Naive B cell (primary cell): Measurements from ENCODE around the gene ANKMY1. TPM values are rescaled to one million over a fixed set of nuclear protein-coding genes. Genes with fewer than 3 reads are reported as not detected.

Experiments
- ATAC-seq, 2 donors: fragments of 150-1000 bp; cut with Tn5 transposase; 2 replicates each; pipeline ENCODE4 v1.10.0; 2021; ENCODE audit warnings: low read depth in 2 of 2, mild to moderate bottlenecking in 2 of 2, moderate library complexity in 2 of 2
- DNase-seq: peaks from one replicate; pipeline ENCODE4 v3.0.0; 2022
- H3K27ac Mint-ChIP-seq, 6 donors: one replicate each; pipeline ENCODE4 v1.8.0; 2020 to 2022; ENCODE audit warnings: mild to moderate bottlenecking in 6 of 6, mixed read lengths in 6 of 6, moderate library complexity in 5 of 6, inconsistent platforms in 2 of 6
- H3K27me3 Mint-ChIP-seq, 3 donors: one replicate each; pipeline ENCODE4 v1.8.0; 2021 to 2022; ENCODE audit warnings: mixed read lengths in 3 of 3, mild to moderate bottlenecking in 1 of 3
- H3K36me3 Mint-ChIP-seq, 2 donors: one replicate each; pipeline ENCODE4 v1.8.0; 2020 to 2022; ENCODE audit warnings: mixed read lengths in 2 of 2, inconsistent platforms in 1 of 2, mild to moderate bottlenecking in 1 of 2
- H3K4me1 Mint-ChIP-seq, 3 donors: one replicate each; pipeline ENCODE4 v1.8.0; 2020 to 2022; ENCODE audit warnings: mixed read lengths in 3 of 3, inconsistent platforms in 1 of 3, mild to moderate bottlenecking in 1 of 3, moderate library complexity in 1 of 3
- H3K4me3 Mint-ChIP-seq, 8 donors: one replicate each; pipeline ENCODE4 v1.8.0; 2020 to 2022; ENCODE audit warnings: mild to moderate bottlenecking in 8 of 8, mixed read lengths in 8 of 8, moderate library complexity in 8 of 8, inconsistent platforms in 2 of 8
- H3K9me3 Mint-ChIP-seq, 7 donors: one replicate each; pipeline ENCODE4 v1.8.0; 2020 to 2022; ENCODE audit warnings: mixed read lengths in 7 of 7, mild to moderate bottlenecking in 5 of 7, inconsistent platforms in 2 of 7, moderate library complexity in 1 of 7
- polyA plus RNA-seq, 6 donors: library from polyadenylated mRNA; unstranded; fragments of 300-500 nt; fragmentation: Illumina TruSeq; gene quantifications; one replicate each; pipeline ENCODE4 v1.2.3, GENCODE V29; 2021; ENCODE audit warnings: low read depth in 6 of 6

ANKMY1 gene
- polyA plus RNA-seq, 6 donors from 2014 or later: 5.8 to 21.1 (median 8.9) TPM

DNA sequence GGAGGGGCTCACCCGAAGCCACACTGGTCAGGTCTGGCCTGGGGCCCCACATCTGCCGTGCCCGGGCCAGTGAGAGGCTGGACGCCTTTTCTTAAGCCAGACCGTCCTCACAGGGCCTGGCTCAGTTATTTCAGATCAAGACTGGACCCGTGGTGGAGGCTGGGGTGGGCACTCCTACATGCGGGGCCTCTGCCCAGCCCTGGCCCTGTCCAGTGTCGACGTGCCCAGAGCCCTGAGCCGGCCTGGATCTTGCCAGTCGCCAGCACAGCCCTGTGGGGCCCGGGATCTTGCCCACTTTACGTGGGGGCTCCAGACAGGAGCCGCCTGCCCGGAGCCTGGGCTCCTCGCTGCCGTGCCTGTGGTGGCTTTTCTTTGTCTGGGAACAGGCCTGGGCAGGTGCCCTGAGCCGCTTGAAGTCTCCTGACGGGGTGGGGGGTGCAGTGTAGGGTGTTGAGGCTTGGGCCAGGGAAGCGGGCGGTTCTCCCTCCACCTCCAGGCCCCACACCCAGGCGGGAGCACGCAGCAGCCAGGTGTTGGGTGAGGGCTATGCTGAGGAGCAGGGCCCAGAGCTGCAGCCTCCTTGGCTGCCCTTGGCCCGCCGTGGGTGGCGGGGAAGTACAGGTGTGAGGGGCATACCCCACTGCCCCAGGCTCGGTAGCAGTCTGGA is 116.3 kb downstream of the ANKMY1 start:
- no peak overlapping the region for H3K27ac Mint-ChIP-seq
- H3K36me3 Mint-ChIP-seq: no peaks in the 10 kb centered on the region
- no peaks in the 10 kb centered on the region for H3K9me3 Mint-ChIP-seq
- H3K4me3 Mint-ChIP-seq: no peak overlapping the region
- H3K4me1 Mint-ChIP-seq: peaks cover 12 to 20% (median 13%) of the 10 kb centered on the region in 3 donors
- DNase-seq (no peak), ATAC-seq (no peak)
- peaks cover 0 to 39% (median 20%) of the 10 kb centered on the region in 3 donors for H3K27me3 Mint-ChIP-seq

DNA sequence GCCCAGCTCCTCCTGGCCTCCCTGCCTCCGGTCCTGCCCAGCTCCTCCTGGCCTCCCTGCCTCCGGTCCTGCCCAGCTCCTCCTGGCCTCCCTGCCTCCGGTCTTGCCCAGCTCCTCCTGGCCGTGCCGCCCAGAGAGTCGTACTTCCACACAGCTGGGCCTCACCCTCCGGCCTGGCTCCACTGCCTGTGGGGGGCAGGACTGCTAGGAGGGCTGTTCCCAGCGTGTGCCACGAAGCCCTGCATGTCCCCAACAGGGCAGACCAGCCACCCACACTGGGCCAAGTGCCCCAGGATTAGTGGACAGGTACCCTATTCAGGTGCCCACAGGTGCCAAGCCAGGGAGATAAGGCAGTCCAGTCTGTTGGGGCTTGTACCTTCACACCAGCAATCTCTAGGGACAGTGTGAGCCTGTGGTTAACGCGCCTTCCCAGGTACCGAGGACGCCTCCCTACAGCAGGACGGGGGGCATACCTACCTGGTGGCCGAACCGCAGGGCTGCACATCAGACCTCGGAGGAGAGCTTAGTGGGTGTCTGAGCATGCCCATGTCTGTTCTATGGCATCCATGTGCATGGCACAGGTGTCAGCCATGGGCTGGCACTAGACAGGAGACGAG is 117.0 kb downstream of the ANKMY1 start:
- no peaks in the 10 kb centered on the region for H3K9me3 Mint-ChIP-seq
- H3K36me3 Mint-ChIP-seq: no peaks in the 10 kb centered on the region
- no peak overlapping the region for H3K27ac Mint-ChIP-seq
- peaks cover 0 to 38% (median 20%) of the 10 kb centered on the region in 3 donors for H3K27me3 Mint-ChIP-seq
- ATAC-seq (no peak), DNase-seq (no peak)
- peaks cover 12 to 20% (median 13%) of the 10 kb centered on the region in 3 donors for H3K4me1 Mint-ChIP-seq
- no peak overlapping the region for H3K4me3 Mint-ChIP-seq

DNA sequence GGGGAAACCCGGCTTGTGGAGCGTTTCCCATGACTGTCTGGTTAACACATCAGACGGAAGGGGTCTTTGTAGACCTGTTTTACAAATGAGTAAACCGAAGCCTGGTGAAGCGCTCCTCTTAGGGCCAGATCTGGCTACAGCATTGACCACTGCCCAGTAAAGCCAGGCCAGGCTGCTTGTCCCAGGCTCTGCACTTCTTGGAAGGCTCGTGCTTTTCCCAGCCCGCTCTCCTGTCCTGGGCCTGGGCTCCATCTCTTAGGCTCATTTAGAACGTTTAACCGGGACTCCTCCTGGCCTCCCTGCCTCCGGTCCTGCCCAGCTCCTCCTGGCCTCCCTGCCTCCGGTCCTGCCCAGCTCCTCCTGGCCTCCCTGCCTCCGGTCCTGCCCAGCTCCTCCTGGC is 117.5 kb downstream of the ANKMY1 start:
- H3K4me1 Mint-ChIP-seq: peaks cover 12 to 20% (median 13%) of the 10 kb centered on the region in 3 donors
- H3K27ac Mint-ChIP-seq: no peak overlapping the region
- DNase-seq (no peak), ATAC-seq (no peak)
- no peaks in the 10 kb centered on the region for H3K9me3 Mint-ChIP-seq
- peaks cover 0 to 37% (median 20%) of the 10 kb centered on the region in 3 donors for H3K27me3 Mint-ChIP-seq
- H3K36me3 Mint-ChIP-seq: no peaks in the 10 kb centered on the region
- H3K4me3 Mint-ChIP-seq: peak overlapping the region in 1 of 8 donors; percentile 15

DNA sequence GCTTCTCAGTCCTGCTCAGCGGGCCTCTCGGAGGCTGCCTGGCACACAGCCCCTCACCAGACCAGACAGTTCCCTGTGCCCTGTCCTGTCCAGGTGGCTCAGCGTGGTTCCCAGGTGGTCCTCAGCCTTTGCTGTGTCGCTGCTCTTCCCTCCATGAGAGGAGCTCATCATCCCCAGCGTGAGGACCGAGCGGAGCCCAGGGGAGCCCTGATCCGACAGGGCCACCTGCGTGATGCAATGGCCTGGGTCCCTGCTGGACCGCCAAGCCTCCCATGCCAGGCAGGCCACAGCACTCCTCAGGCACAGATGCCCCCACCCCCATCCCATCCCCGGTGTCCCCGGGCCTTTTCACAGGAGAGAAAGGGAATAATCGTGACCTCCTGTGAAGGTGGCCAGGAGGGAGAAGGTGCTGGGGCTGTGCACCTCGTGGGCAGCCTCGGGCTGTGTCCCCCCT is 118.1 kb downstream of the ANKMY1 start:
- peaks cover 0 to 32% (median 20%) of the 10 kb centered on the region in 3 donors for H3K27me3 Mint-ChIP-seq
- peaks cover 8 to 20% (median 13%) of the 10 kb centered on the region in 3 donors for H3K4me1 Mint-ChIP-seq
- H3K36me3 Mint-ChIP-seq: no peaks in the 10 kb centered on the region
- DNase-seq (no peak), ATAC-seq (no peak)
- no peaks in the 10 kb centered on the region for H3K9me3 Mint-ChIP-seq
- H3K4me3 Mint-ChIP-seq: no peak overlapping the region
- no peak overlapping the region for H3K27ac Mint-ChIP-seq

DNA sequence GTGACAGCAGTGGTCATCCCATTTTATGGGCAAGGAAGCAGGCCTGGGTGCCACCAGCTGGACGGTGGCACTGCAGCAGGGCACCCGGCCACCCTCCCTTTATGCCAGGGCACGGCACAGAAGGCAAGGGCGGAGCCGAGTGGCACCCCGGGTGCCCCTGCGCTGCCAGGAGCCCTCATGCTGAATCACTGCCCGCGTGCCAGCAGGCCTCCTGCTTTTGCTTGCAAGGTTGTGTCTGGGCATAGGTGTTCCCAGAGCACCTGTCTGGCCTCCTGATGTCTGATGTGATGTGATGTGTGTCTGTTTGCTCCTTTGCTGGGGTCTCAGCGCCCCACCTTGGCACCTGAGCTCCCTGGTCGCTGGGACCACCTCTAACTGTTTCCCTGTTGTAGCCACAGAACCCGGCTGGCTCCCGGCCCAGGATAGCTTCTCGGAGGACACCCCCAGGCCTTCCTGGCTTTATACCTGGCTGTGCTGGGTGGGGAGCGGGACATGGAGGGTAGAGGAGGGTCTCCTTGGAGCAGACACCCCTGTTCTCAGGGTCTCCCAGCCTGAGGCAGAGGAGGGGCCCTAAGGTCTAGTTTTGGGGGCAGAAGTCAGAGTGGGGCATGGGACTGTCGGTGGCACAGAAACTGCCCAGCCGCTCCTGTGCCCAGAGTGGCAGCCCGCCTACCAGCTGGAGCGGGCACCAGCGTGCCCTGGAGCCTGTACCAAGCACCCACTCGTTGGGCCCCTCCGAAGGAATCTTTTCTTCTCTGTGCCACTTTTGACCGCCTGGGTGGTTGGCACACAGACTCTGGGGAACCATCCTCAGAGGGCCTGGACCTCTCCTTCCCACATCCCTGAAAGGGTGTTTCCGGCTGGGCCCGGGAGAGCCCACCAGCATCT is 118.7 kb downstream of the ANKMY1 start:
- H3K4me1 Mint-ChIP-seq: peaks cover 8 to 20% (median 17%) of the 10 kb centered on the region in 3 donors
- ATAC-seq: no peak
- peak overlapping the region in 1 of 6 donors; percentile 67 for H3K27ac Mint-ChIP-seq
- no peaks in the 10 kb centered on the region for H3K9me3 Mint-ChIP-seq
- H3K27me3 Mint-ChIP-seq: peaks cover 0 to 36% (median 21%) of the 10 kb centered on the region in 3 donors
- no peak for DNase-seq
- no peaks in the 10 kb centered on the region for H3K36me3 Mint-ChIP-seq
- peak overlapping the region in 1 of 8 donors; percentile 44 for H3K4me3 Mint-ChIP-seq

DNA sequence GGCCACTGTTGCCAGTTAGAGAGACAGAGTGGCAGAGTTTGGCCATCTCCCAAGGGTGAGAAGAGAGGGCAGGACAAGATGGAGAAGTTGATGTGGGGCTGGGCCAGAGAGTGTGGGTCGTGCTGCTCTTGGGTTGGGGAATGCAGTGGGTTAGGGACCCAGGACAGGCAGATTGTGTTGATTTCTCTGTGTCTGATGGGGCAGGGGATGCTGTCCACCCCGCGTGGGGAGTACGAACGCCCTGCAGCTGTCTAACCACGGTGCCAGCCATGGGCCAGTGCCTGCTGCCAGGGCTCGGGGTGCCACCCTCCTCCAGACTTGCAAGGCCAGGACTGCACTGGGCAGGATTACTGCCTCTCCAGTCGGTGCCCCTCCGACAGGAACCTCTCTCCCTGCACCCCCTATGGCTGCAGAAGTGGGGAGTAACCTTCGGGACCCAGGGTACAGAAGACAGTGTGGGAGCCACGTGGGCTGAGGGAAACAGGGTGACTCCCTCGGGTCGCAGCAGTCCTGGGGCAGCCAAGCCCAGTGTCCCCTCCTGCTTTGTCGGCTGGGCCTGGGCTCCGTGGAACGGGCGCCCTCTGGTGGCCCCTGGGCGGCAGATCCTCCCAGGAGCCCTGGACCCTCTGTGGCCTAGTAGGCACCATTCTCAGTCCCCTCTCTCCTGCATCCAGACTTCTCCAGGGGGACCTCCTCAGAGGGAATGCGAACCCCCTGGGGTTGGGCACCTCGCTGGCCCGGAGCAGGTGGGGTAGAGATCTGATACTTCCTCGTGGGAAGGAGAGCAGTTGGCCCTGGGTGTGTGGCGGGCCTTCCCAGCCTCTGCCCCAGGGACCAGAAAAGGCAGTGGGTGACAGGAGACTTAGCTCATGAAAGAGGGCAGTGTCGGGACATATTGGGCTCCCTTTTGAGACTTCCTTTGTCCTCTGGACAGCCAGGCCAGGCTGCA is 119.7 kb downstream of the ANKMY1 start:
- peak overlapping the region in 5 of 8 donors; percentile 10 to 59 (median 42) for H3K4me3 Mint-ChIP-seq
- H3K27ac Mint-ChIP-seq: peak overlapping the region in 3 of 6 donors; percentile 20 to 90 (median 42)
- peaks cover 0 to 38% (median 30%) of the 10 kb centered on the region in 3 donors for H3K27me3 Mint-ChIP-seq
- H3K9me3 Mint-ChIP-seq: no peaks in the 10 kb centered on the region
- ATAC-seq (peak; percentile 24 to 26), DNase-seq (peak; percentile 53)
- H3K4me1 Mint-ChIP-seq: peaks cover 8 to 20% (median 17%) of the 10 kb centered on the region in 3 donors
- H3K36me3 Mint-ChIP-seq: no peaks in the 10 kb centered on the region

DNA sequence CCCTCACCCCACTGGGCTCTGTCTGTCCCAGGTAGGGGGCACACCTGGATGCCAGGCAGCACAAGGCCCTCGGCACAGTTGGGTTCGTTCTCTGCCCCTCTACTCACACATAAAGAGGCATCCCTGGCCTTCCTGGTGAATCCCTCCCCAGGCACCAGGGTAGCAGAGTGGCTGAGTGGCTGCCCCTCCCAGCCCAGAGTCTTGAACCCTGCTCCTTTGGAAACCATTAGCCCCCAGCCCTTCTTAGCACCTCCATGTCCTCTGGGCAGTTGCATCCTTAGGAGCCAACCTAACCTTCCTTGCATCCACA is 120.3 kb downstream of the ANKMY1 start:
- DNase-seq (no peak), ATAC-seq (no peak)
- peaks cover 1 to 45% (median 37%) of the 10 kb centered on the region in 3 donors for H3K27me3 Mint-ChIP-seq
- H3K4me1 Mint-ChIP-seq: peaks cover 8 to 20% (median 17%) of the 10 kb centered on the region in 3 donors
- no peaks in the 10 kb centered on the region for H3K36me3 Mint-ChIP-seq
- no peaks in the 10 kb centered on the region for H3K9me3 Mint-ChIP-seq
- peak overlapping the region in 1 of 6 donors; percentile 90 for H3K27ac Mint-ChIP-seq
- H3K4me3 Mint-ChIP-seq: peak overlapping the region in 5 of 8 donors; percentile 19 to 77 (median 59)

DNA sequence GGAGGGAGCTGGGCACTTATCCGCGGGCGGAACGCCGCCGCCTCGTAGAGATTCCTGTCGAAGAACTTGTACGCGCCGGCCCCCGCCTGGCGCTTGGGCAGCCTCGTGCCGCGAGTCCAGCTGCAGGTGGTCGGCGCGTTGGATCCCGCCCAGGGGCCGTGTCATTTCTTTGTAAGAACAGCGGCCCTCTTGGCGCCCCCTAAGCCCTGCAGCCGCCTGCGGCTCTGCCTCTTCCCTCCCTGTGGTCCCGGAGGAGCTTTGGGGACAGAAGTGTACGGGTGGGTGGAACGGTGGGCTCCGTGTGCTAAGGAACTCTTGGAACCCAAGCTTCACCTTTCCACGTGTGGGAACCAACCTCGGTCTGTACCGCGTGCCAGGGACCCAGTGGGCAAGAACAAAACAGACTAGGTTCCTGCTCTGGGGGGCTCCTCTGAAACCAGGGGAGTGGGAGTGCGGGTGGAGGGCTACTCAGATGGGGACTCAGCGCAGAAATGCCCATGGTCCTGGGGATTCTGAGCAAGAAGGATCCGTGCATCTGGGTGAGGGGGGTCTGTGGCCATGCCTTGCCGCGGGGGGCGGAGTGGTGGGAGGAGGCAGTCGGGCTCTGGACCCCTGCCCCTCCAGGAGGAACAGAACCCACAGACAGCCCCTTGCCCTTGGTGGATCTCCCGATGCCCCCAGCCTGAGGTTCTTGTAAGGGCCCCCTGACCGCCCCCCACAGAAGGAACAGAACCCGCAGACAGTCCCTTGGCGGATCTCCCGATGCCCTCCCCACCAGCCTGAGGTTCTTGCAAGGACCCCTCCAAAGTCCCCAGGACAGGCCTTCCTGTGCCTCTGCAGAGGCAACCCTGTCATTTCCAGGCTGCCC is 120.9 kb downstream of the ANKMY1 start:
- no peak for DNase-seq
- no peak for ATAC-seq
- H3K4me3 Mint-ChIP-seq: peak overlapping the region; percentile 51 to 86 (median 73)
- H3K9me3 Mint-ChIP-seq: no peaks in the 10 kb centered on the region
- peaks cover 3 to 51% (median 42%) of the 10 kb centered on the region in 3 donors for H3K27me3 Mint-ChIP-seq
- H3K36me3 Mint-ChIP-seq: no peaks in the 10 kb centered on the region
- no peak overlapping the region for H3K27ac Mint-ChIP-seq
- peaks cover 8 to 20% (median 17%) of the 10 kb centered on the region in 3 donors for H3K4me1 Mint-ChIP-seq

DNA sequence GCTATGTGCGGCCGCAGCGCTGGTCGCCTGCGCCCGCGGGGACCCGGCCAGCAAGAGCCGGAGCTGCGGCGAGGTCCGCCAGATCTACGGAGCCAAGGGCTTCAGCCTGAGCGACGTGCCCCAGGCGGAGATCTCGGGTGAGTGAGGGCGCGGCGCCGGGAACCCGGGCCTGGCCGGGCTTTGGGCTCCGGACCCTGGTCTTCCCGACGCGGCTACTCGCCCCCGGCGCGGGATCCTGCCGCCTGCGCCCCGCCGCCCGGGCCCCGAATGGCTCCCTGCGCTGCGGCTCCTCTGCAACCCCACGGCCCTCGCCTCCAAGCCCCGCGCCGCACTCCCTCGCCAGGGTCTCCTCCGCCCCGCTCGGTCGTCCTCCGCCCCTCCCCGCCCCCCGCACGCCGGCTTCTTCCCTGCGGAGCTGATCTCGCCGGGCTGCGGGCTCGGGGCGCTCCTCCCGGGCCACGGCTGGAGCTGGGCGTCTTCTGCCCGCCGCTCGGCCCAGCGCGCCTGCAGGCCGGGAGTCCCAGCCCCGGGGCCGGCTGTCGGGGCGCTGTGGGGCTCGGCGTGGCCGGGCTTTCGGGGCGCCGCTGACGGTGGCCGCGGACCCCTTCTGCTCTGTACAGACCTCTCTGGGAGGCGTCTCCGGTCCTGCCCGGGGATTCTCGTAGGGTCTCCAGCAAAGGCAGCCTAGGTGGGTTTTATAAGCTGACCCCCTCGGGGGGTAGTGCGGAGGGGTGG is 121.7 kb downstream of the ANKMY1 start:
- Mint-ChIP-seq H3K9me3 (no peaks in the 10 kb centered on the region), H3K4me3 (peak overlapping the region; percentile 51 to 86 (median 73)), H3K27me3 (peaks cover 3 to 52% (median 44%) of the 10 kb centered on the region in 3 donors), H3K27ac (no peak overlapping the region), H3K36me3 (no peaks in the 10 kb centered on the region), H3K4me1 (peaks cover 8 to 20% (median 17%) of the 10 kb centered on the region in 3 donors)
- ATAC-seq (peak; percentile 1 to 3), DNase-seq (no peak)

DNA sequence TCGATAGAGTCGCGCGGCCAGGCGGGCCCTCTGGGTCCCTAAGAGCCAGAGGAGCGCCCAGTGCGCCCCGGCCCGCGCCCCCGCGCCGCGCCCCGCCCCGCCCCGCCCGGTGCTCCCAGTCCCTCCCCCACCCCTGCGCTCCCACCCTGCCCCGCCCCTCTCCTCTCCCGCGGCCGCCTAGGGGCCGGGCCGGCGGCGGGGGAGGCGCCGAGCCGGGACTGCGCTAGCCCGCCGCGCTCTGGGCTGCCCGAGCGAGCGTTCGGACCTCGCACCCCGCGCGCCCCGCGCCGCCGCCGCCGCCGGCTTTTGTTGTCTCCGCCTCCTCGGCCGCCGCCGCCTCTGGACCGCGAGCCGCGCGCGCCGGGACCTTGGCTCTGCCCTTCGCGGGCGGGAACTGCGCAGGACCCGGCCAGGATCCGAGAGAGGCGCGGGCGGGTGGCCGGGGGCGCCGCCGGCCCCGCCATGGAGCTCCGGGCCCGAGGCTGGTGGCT is 122.3 kb downstream of the ANKMY1 start, which contains the start of gene GPC1:
GPC1 (plus strand) TSS at position 207 of the 491 bp plus-strand sequence; CDS start at position 463, 256 bp downstream.
- peak; percentile 68 to 69 for ATAC-seq
- H3K4me1 Mint-ChIP-seq: peaks cover 8 to 20% (median 17%) of the 10 kb centered on the region in 3 donors
- peak within 1 kb of the TSS in 5 of 6 donors; percentile 36 to 95 (median 74) for H3K27ac Mint-ChIP-seq
- H3K27me3 Mint-ChIP-seq: peaks cover 3 to 47% (median 44%) of the 10 kb centered on the region in 3 donors
- peak within 1 kb of the TSS; percentile 81 to 94 (median 88) for H3K4me3 Mint-ChIP-seq
- no peak for DNase-seq
- no peaks in the 10 kb centered on the region for H3K9me3 Mint-ChIP-seq
- H3K36me3 Mint-ChIP-seq: no peaks in the 10 kb centered on the region
